CD4-positive, alpha-beta T cell treated with Interleukin-6 for 4 hours (primary cell): ENCODE data around the gene CACTIN.
"Not testable (repeated sequence)": the region's sequence is repeated elsewhere in the genome, so short reads cannot be mapped to it uniquely, and the experiment has no call there.

Experiments used
- DNase-seq: peaks from one replicate; pipeline ENCODE4 v3.0.0-alpha.2; 2020; ENCODE audit warnings: mixed read lengths

Gene CACTIN

GRCh38 chr19:3645067-3645396 is 18.4 kb upstream of the CACTIN start:
- DNase-seq: no peak

GRCh38 chr19:3644351-3645066 is 17.9 kb upstream of the CACTIN start:
- DNase-seq: no peak

- no peak for DNase-seq
These were observed 17.2 kb upstream of the CACTIN start for GRCh38 chr19:3643674-3644313.

- DNase-seq: no peak
These were observed 16.5 kb upstream of the CACTIN start for GRCh38 chr19:3642987-3643673.

- DNase-seq: no peak
These were observed 15.7 kb upstream of the CACTIN start for GRCh38 chr19:3642296-3642695.

GRCh38 chr19:3641515-3642269 is 15.1 kb upstream of the CACTIN start:
- no peak for DNase-seq

- no peak for DNase-seq
These were observed 12.9 kb upstream of the CACTIN start for GRCh38 chr19:3639479-3639878.

- no peak for DNase-seq
These were observed 11.9 kb upstream of the CACTIN start for GRCh38 chr19:3638208-3639193.

- no peak for DNase-seq
These were observed 11.0 kb upstream of the CACTIN start for GRCh38 chr19:3637621-3638020.

- DNase-seq: no peak
These were observed 10.4 kb upstream of the CACTIN start for GRCh38 chr19:3636962-3637361.

GRCh38 chr19:3636506-3636905 is 9.9 kb upstream of the CACTIN start:
- DNase-seq: no peak

GRCh38 chr19:3634496-3635045 is 8.0 kb upstream of the CACTIN start:
- no peak for DNase-seq

- DNase-seq: no peak
These were observed 7.0 kb upstream of the CACTIN start for GRCh38 chr19:3633559-3633988.

- DNase-seq: no peak
These were observed 6.4 kb upstream of the CACTIN start for GRCh38 chr19:3632739-3633558.

GRCh38 chr19:3632098-3632497 is 5.5 kb upstream of the CACTIN start:
- DNase-seq: no peak

GRCh38 chr19:3631053-3631861 is 4.7 kb upstream of the CACTIN start:
- DNase-seq: no peak

GRCh38 chr19:3628766-3629165 is 2.2 kb upstream of the CACTIN start:
- DNase-seq: not testable (repeated sequence)

- no peak for DNase-seq
These were observed 747 bp upstream of the CACTIN start for GRCh38 chr19:3627351-3627723.

- no peak for DNase-seq
These were observed 556 bp downstream of the CACTIN start for GRCh38 chr19:3625996-3626472.

- DNase-seq: no peak
These were observed 2.9 kb downstream of the CACTIN start for GRCh38 chr19:3623716-3624115.
